Kidney (tissue), 14 donors: ENCODE measurements around the gene JADE1. TPM values are rescaled to one million over a fixed set of nuclear protein-coding genes. Genes with fewer than 3 reads are reported as not detected.
A peak's percentile ranks its signal among the peaks of the same experiment; 100 is the strongest.

Source experiments
- DNase-seq, 5 donors: peaks; one replicate each; pipeline ENCODE4 v3.0.0-alpha.2; 2013 to 2020
- FAIRE-seq: peaks from 2 replicates; lab custom pipeline; 2012; peaks lifted over from hg19 to GRCh38; lab: Jason Lieb, UNC
- H3K27ac ChIP-seq, 2 donors: one replicate each; pipeline ENCODE4 v1.7.0; 2013; ENCODE audit warnings: low read depth in 2 of 2, low read length in 2 of 2, inconsistent platforms in 1 of 2
- H3K27me3 ChIP-seq: one replicate; pipeline ENCODE4 v1.7.1; 2013; ENCODE audit warnings: low read length, inconsistent platforms; ENCODE audit not compliant: control insufficient read depth, insufficient read depth
- H3K36me3 ChIP-seq, 3 donors: one replicate each; pipeline versions ENCODE4 v1.7.0 to v1.7.1; 2013; ENCODE audit warnings: low read length in 3 of 3, control low read depth in 1 of 3, inconsistent platforms in 1 of 3; ENCODE audit not compliant: insufficient read depth in 3 of 3, control insufficient read depth in 2 of 3
- H3K4me1 ChIP-seq, 3 donors: one replicate each; pipeline versions ENCODE4 v1.7.0 to v1.7.1; 2013; ENCODE audit warnings: low read length in 3 of 3, inconsistent platforms in 1 of 3, low read depth in 1 of 3; ENCODE audit not compliant: control insufficient read depth in 2 of 3, insufficient read depth in 2 of 3
- H3K4me3 ChIP-seq, 3 donors: one replicate each; pipeline versions ENCODE4 v1.7.0 to v1.8.1; 2013; ENCODE audit warnings: low read length in 3 of 3, control low read depth in 1 of 3, inconsistent platforms in 1 of 3
- H3K9ac ChIP-seq, 3 donors: one replicate each; pipeline versions ENCODE4 v1.7.0 to v1.7.1; 2013; ENCODE audit warnings: low read length in 3 of 3, control low read depth in 1 of 3, inconsistent platforms in 1 of 3
- H3K9me3 ChIP-seq, 3 donors: one replicate each; pipeline versions ENCODE4 v1.7.0 to v1.7.1; 2013; ENCODE audit warnings: low read length in 3 of 3, control low read depth in 1 of 3, inconsistent platforms in 1 of 3; ENCODE audit not compliant: control insufficient read depth in 2 of 3, insufficient read depth in 1 of 3
- CTCF ChIP-seq: IDR thresholded peaks from 3 replicates; pipeline ENCODE4 v1.5.1; 2012; ENCODE audit warnings: mild to moderate bottlenecking, moderate library complexity, borderline replicate concordance; ENCODE audit not compliant: insufficient read depth; ENCODE audit errors: extremely low read depth
- intact Hi-C: fragments of 100-400 bp; cut with DNase I; formaldehyde crosslinking; loops from one replicate; pipeline ENCODE4 v1.11.1; 2022
- polyA plus RNA-seq: library from polyadenylated mRNA; stranded (reverse); fragments of 350-450 nt; fragmentation: Illumina TruSeq; extraction: RNeasy Lipid Tissue Mini Kit (QIAGEN cat#74804); gene quantifications from one replicate; pipeline ENCODE4 v1.2.3, GENCODE V29; 2014; ENCODE audit warnings: low read depth, low replicate concordance; ENCODE audit not compliant: insufficient read depth
- total RNA-seq: library from RNA; stranded (reverse); fragmentation: NEBNext Ultra II Directional; extraction: Animal tissue kit (Norgen Biotek cat#: 25700); gene quantifications from one replicate; pipeline ENCODE4 v1.2.1, GENCODE V29; 2021
- donor health status: control.
- donor health status: control.
- donor health status: control.
- donor health status: control.
- donor health status: control.
- donor health status: DM: yes; HTN: yes; CAD: no.
- donor health status: Normal renal cell carcinoma (clear cell type).

The JADE1 gene
- total and polyA plus RNA-seq, 2 donors from 2014 or later: 23.0 to 119 TPM

GRCh38 chr4:128862608-128863311 is 53.3 kb downstream of the JADE1 start:
- H3K9me3 ChIP-seq: peaks cover 0 to 2% (median 0%) of the 10 kb centered on the region in 3 donors
- no peak overlapping the region for H3K27ac ChIP-seq
- intact Hi-C loops: loop anchor here (10.0 kb wide), 1 partner anchor 668 kb away; no protein-coding TSS in a partner anchor
- DNase-seq (peak in 1 of 5 donors; percentile 19), FAIRE-seq (no peak)
- no peak for TF ChIP-seq CTCF
- no peaks in the 10 kb centered on the region for H3K27me3 ChIP-seq
- peak overlapping the region in 1 of 3 donors; percentile 22 for H3K9ac ChIP-seq
- no peak overlapping the region for H3K4me3 ChIP-seq
- peaks cover 12 to 63% (median 43%) of the 10 kb centered on the region in 3 donors for H3K36me3 ChIP-seq
- H3K4me1 ChIP-seq: peaks cover 0 to 16% (median 7%) of the 10 kb centered on the region in 3 donors

GRCh38 chr4:128863312-128864075 is 54.0 kb downstream of the JADE1 start:
- peaks cover 12 to 64% (median 44%) of the 10 kb centered on the region in 3 donors for H3K36me3 ChIP-seq
- intact Hi-C loops: loop anchor here (10.0 kb wide), 1 partner anchor 669 kb away; no protein-coding TSS in a partner anchor
- H3K9me3 ChIP-seq: peaks cover 0 to 2% (median 0%) of the 10 kb centered on the region in 3 donors
- H3K27ac ChIP-seq: no peak overlapping the region
- DNase-seq (peak; percentile 80 to 94 (median 87)), FAIRE-seq (no peak)
- no peak overlapping the region for H3K9ac ChIP-seq
- no peaks in the 10 kb centered on the region for H3K27me3 ChIP-seq
- peaks cover 0 to 16% (median 7%) of the 10 kb centered on the region in 3 donors for H3K4me1 ChIP-seq
- peak; percentile 92 for TF ChIP-seq CTCF
- no peak overlapping the region for H3K4me3 ChIP-seq

GRCh38 chr4:128865132-128865531 is 55.6 kb downstream of the JADE1 start:
- intact Hi-C loops: loop anchor here (10.0 kb wide), 1 partner anchor 670 kb away; no protein-coding TSS in a partner anchor
- no peak for FAIRE-seq

More at GRCh38 chr4:128865132-128865531, 55.6 kb downstream of the JADE1 start:
- DNase-seq: no peak
- Histone ChIP-seq H3K9ac (no peak overlapping the region), H3K4me1 (peaks cover 0 to 10% (median 0%) of the 10 kb centered on the region in 3 donors), H3K9me3 (no peaks in the 10 kb centered on the region), H3K27me3 (no peaks in the 10 kb centered on the region), H3K4me3 (no peak overlapping the region), H3K36me3 (peaks cover 6 to 66% (median 40%) of the 10 kb centered on the region in 3 donors), H3K27ac (no peak overlapping the region)
- no peak for TF ChIP-seq CTCF
